ENCODE measurements around the gene SLC19A3.

SLC19A3 gene

DNA sequence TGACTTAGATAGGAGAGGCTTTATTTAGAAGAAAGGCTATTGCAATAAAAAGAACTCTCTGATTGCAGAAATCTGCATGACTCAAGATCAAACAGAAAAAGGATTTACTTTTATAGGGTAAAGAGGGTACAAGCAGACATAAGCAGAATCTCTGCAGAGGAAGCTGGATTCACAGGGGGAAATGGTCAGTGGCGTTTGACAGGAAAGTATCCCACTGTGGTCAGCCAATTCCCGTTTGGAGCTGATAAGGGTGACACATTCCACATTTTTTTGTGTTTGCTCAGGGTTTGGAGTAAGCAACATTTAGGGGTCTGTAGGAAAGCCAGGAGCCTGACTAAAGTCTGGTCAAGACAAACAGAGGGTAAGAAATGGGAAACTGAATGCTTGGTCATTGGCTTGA lies 75.2 kb downstream of the SLC19A3 start:
- in situ Hi-C loops (cut with HindIII; ENCODE audit: low sequenced_read_pairs): no loop called here

DNA sequence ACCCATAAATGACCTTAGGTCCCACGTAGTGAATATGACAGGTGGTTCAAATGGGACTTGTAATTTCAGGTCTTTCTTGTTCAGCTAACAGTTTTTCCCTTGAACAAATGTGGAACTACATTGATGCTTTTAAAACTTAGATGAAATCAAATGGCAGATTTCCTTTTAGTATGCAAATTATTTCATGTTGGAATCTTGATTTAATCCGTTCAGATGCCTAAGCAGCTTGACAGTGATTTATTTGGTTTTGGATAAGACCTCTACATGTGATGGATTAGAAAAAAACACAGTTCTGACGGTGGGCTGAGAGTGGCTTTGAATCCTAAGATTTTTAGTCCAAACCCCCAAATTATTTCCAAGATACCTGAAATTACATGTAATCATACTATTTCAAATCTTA lies 83.6 kb downstream of the SLC19A3 start:
- in situ Hi-C loops (cut with HindIII; ENCODE audit: low sequenced_read_pairs): no loop called here

Measured in endothelial cell of hepatic sinusoid (primary cell).